ENCODE data around the gene SAE1. TPM values are rescaled to one million over a fixed set of nuclear protein-coding genes. Genes with fewer than 3 reads are reported as not detected.
A peak's percentile ranks its signal among the peaks of the same experiment; 100 is the strongest.

The SAE1 gene
- total RNA-seq, 2 donors from 2014 or later = 48.4 to 73.0 TPM

- intact Hi-C loops (cut with DNase I) = no loop called here
- Histone ChIP-seq H3K9me3 (no peaks in the 10 kb centered on the region), H3K4me1 (replicated peaks) (no peaks in the 10 kb centered on the region), H3K4me3 (no peak overlapping the region), H3K27ac (no peak overlapping the region), H3K27me3 (replicated peaks; ENCODE audit: insufficient read depth) (no peaks in the 10 kb centered on the region), H3K36me3 (peaks cover 4 to 17% of the 10 kb centered on the region in 2 donors)
- 96% methylated on average over 21 of the region's 21 CpGs for WGBS
- DNase-seq (ENCODE audit: low spot score) = no peak
- TF ChIP-seq CTCF (IDR thresholded peaks at IDR 0.05) = no peak
- TF ChIP-seq POLR2A (IDR thresholded peaks at IDR 0.05) = no peak
- TF ChIP-seq POLR2AphosphoS5 (IDR thresholded peaks at IDR 0.05) = no peak
Measured at GRCh38 chr19:47089767-47090350, 40.8 kb upstream of the SAE1 start.

DNA sequence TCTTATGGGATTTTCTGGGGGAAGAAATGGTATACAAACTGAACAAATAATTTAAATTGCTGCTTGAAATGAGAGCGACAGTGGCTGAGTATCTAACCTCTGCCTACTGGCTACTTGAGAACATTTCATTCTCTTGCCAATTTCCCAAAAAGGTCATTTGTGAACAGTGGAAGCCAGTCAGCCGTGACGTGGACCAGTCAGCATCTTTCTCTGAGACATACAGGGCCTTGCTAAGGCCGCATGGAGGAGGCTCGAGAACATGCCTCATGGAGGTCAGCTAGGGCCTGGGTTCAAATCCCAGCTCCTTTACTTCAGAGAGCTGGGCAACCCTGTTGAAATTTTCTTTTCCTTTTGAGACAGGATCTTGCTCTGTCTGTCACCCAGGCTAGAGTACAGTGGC lies 37.4 kb upstream of the SAE1 start:
- no peak for TF ChIP-seq POLR2AphosphoS5 (IDR thresholded peaks at IDR 0.05)
- no peak for TF ChIP-seq POLR2A (IDR thresholded peaks at IDR 0.05)
- DNase-seq (ENCODE audit: low spot score) = no peak
- H3K36me3 ChIP-seq = peaks cover 0 to 13% of the 10 kb centered on the region in 2 donors
- 67% methylated on average over 5 of the region's 5 CpGs for WGBS
- intact Hi-C loops (cut with DNase I) = no loop called here
- no peak overlapping the region for H3K4me3 ChIP-seq
- no peaks in the 10 kb centered on the region for H3K9me3 ChIP-seq
- H3K27me3 ChIP-seq (replicated peaks; ENCODE audit: insufficient read depth) = no peaks in the 10 kb centered on the region
- no peak overlapping the region for H3K27ac ChIP-seq
- H3K4me1 ChIP-seq (replicated peaks) = peaks cover 2% of the 10 kb centered on the region

DNA sequence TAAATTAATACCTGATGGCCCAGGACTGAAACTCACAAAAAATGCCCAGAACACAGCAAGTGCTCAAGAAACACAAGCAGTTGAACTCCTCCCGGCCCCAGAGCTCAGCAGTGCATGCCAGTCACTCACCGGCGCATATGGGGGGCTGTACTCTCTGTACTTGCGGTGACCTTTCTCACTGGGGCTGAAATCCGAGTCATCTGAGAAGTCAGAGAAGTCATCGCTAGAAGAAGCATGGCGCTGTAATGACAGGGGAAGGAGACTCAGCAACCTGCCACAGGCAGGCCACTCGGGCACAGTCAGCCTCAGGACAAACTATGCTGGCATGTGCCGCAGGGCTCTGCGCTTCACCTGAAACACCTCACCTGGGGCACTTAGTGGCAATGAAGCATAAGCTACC lies 36.8 kb upstream of the SAE1 start:
- 73% methylated on average over 10 of the region's 10 CpGs for WGBS
- intact Hi-C loops (cut with DNase I) = no loop called here
- H3K4me1 ChIP-seq (replicated peaks) = peaks cover 2% of the 10 kb centered on the region
- H3K4me3 ChIP-seq = no peak overlapping the region
- DNase-seq (ENCODE audit: low spot score) = no peak
- peaks cover 0 to 13% of the 10 kb centered on the region in 2 donors for H3K36me3 ChIP-seq
- H3K27ac ChIP-seq = no peak overlapping the region
- no peaks in the 10 kb centered on the region for H3K27me3 ChIP-seq (replicated peaks; ENCODE audit: insufficient read depth)
- no peak for TF ChIP-seq POLR2AphosphoS5 (IDR thresholded peaks at IDR 0.05)
- TF ChIP-seq POLR2A (IDR thresholded peaks at IDR 0.05) = no peak
- TF ChIP-seq CTCF (IDR thresholded peaks at IDR 0.05) = no peak
- H3K9me3 ChIP-seq = no peaks in the 10 kb centered on the region

- 75% methylated on average over 15 of the region's 15 CpGs for WGBS
- DNase-seq (ENCODE audit: low spot score) = no peak
- Histone ChIP-seq H3K9me3 (no peaks in the 10 kb centered on the region), H3K4me1 (replicated peaks) (peaks cover 2% of the 10 kb centered on the region), H3K4me3 (no peak overlapping the region), H3K36me3 (peaks cover 0 to 7% of the 10 kb centered on the region in 2 donors), H3K27ac (peak overlapping the region; percentile 77 to 84), H3K27me3 (replicated peaks; ENCODE audit: insufficient read depth) (no peaks in the 10 kb centered on the region)
- TF ChIP-seq CTCF (IDR thresholded peaks at IDR 0.05) = no peak
- no peak for TF ChIP-seq POLR2A (IDR thresholded peaks at IDR 0.05)
- no peak for TF ChIP-seq POLR2AphosphoS5 (IDR thresholded peaks at IDR 0.05)
- intact Hi-C loops (cut with DNase I) = no loop called here
Measured at GRCh38 chr19:47094557-47095475, 35.8 kb upstream of the SAE1 start.

DNA sequence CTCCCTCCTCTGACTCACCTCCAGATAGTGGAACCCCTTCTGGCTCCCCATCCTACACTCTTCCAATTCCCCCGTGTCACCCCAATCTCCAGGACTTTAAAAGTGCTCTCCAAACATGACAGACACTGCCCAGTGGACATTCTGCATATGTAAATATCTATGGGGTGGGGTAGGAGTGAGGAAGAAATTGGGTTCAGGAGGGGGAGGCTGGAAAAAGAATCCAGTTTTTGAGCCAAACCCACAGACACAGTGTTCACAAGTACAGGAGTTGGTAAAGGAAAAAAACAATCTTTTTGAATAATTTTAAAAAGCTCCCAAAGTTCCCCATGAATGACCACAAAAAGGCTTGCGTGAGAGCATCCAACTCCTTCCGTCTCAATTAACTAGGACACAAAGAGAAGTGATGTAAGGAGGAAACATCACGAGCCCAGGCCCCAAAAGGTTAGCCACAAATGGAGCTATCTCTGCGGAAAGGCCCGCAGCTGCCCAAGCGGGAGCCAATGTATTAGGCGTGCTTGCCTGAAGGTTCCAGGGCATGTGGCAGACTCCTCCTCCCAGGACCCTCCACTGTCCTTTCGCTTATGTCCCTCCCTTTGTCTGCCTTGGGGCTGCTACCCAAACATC lies 35.0 kb upstream of the SAE1 start:
- Histone ChIP-seq H3K27ac (peak overlapping the region; percentile 77 to 84), H3K9me3 (no peaks in the 10 kb centered on the region), H3K36me3 (no peaks in the 10 kb centered on the region), H3K4me3 (no peak overlapping the region), H3K4me1 (replicated peaks) (peaks cover 2% of the 10 kb centered on the region), H3K27me3 (replicated peaks; ENCODE audit: insufficient read depth) (no peaks in the 10 kb centered on the region)
- intact Hi-C loops (cut with DNase I) = no loop called here
- 53% methylated on average over 9 of the region's 9 CpGs for WGBS
- TF ChIP-seq POLR2AphosphoS5 (IDR thresholded peaks at IDR 0.05) = no peak
- no peak for DNase-seq (ENCODE audit: low spot score)
